ENCODE measurements around the gene FBLN2. TPM values are rescaled to one million over a fixed set of nuclear protein-coding genes. Genes with fewer than 3 reads are reported as not detected.

Gene FBLN2
- total and polyA plus RNA-seq, 2 of the 13 experiments (the other 11 are each of a cell fraction or from before 2014, with no cell fraction given), result not detected

DNA sequence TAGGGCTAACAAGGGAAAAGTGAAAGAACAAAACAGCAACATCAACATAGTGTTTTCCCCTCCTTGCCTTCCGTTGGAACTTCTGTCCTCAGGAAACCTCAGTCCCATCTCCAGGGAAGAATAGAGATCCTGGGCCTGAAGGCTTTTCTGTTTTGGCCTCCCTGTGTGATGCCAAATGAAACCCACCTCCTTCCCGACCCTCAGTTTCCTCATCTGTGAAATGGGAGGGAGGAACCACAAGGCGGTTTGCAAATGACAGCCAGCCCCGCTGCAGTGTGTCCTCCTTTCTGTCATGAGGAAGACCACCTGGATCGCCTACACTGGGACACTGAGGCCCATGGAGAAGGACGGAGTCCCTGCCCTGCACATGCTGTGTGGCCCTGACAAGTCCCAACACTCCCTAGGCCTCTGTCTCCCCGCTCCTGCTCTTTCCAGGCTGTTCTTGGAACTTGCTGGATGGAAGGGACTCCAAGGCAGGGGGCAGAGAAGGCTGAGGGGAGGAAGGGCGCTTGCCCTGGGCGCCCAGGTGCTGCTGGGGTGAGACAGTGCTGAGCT lies 28.5 kb upstream of the FBLN2 start:
- BruUV-seq (replicated peaks), result no TSS peak
- Histone ChIP-seq H3K27ac (ENCODE audit: extremely low read length, insufficient read depth, low read length) (no peak overlapping the region), H2AFZ (ENCODE audit: low read length) (no peak overlapping the region), H3K9ac (ENCODE audit: insufficient read depth, low read depth, low read length) (no peak overlapping the region), H3K4me3 (replicated peaks in 1 of 3; ENCODE audit: insufficient read depth in 1 of 3, low read depth in 2 of 3, low read length in 3 of 3) (no peak overlapping the region), H3K36me3 (replicated peaks in 1 of 2; ENCODE audit: control insufficient read depth in 1 of 2, insufficient read depth in 2 of 2, low read length in 2 of 2) (no peaks in the 10 kb centered on the region), H3K4me1 (ENCODE audit: insufficient read depth, low read length) (peaks cover 13% of the 10 kb centered on the region; the same call in 1 of the 2 replicates), H4K20me1 (ENCODE audit: insufficient read depth, low read length) (no peaks in the 10 kb centered on the region), H3K27me3 (ENCODE audit: control insufficient read depth in 1 of 2, insufficient read depth in 2 of 2, low read length in 2 of 2) (peaks cover 10 to 59% of the 10 kb centered on the region in 2 experiments), H3K9me3 (ENCODE audit: low read length) (no peaks in the 10 kb centered on the region), H3K4me2 (ENCODE audit: low read depth, low read length) (no peak overlapping the region), H3K79me2 (ENCODE audit: insufficient read depth, low read length) (no peaks in the 10 kb centered on the region)
- in situ Hi-C loops (cut with HindIII; ENCODE audit: extremely low pct_ligation_motif_present, low pct_unique_long_range_greater_than_20kb) (no loop called here), intact Hi-C loops (cut with micrococcal nuclease; ENCODE audit: unreplicated experiment) (no loop called here)
- FAIRE-seq, result no peak
- ATAC-seq, result no peak
- no peak for DNase-seq (ENCODE audit: low spot score)
- TF ChIP-seq PLRG1 (conservative IDR thresholded peaks at IDR 0.05), result no peak
- TF ChIP-seq ZNF629 (CRISPR knock-in tag; conservative IDR thresholded peaks at IDR 0.05), result 0 out of 2 replicates have a peak, but pooled peaks have one; percentile 58
- CTCF ChIA-PET (ENCODE audit: low intra/inter-chr PET ratio, low total read pairs), result no interaction called here
- POLR2A ChIA-PET, result no interaction called here
- WGBS (ENCODE audit: low lambda C conversion rate), result 24% methylated on average over 4 of the region's 9 CpGs

DNA sequence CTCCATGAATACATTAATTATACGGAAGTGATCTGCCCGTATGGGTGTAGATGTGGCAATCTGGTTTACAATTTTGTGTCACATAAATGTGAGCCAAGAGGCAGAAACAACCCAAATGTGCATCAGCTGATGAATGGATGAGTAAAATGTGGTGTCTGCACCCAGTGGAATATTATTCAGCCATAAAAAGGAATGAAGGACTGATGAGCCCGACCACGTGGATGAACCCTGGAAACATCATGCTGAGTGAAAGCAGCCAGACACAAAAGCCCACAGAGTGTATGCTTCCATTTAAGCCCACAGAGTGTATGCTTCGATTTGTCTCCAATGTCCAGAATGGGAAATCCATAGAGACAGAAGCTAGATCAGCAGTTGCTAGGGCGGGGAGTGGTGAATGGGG lies 27.6 kb upstream of the FBLN2 start:
- H3K4me3 ChIP-seq (replicated peaks in 1 of 3; ENCODE audit: insufficient read depth in 1 of 3, low read depth in 2 of 3, low read length in 3 of 3), result no peak overlapping the region
- in situ Hi-C loops (cut with HindIII; ENCODE audit: extremely low pct_ligation_motif_present, low pct_unique_long_range_greater_than_20kb) (no loop called here), intact Hi-C loops (cut with micrococcal nuclease; ENCODE audit: unreplicated experiment) (no loop called here)
- H3K36me3 ChIP-seq (replicated peaks in 1 of 2; ENCODE audit: control insufficient read depth in 1 of 2, insufficient read depth in 2 of 2, low read length in 2 of 2), result no peaks in the 10 kb centered on the region
- H3K27ac ChIP-seq (ENCODE audit: extremely low read length, insufficient read depth, low read length), result no peak overlapping the region
- peaks cover 6 to 50% of the 10 kb centered on the region in 2 experiments for H3K27me3 ChIP-seq (ENCODE audit: control insufficient read depth in 1 of 2, insufficient read depth in 2 of 2, low read length in 2 of 2)
- FAIRE-seq (no peak), ATAC-seq (no peak), DNase-seq (ENCODE audit: low spot score) (no peak)
- H4K20me1 ChIP-seq (ENCODE audit: insufficient read depth, low read length), result no peaks in the 10 kb centered on the region
- H3K9ac ChIP-seq (ENCODE audit: insufficient read depth, low read depth, low read length), result no peak overlapping the region
- H3K4me2 ChIP-seq (ENCODE audit: low read depth, low read length), result no peak overlapping the region
- no peaks in the 10 kb centered on the region for H3K79me2 ChIP-seq (ENCODE audit: insufficient read depth, low read length)
- H2AFZ ChIP-seq (ENCODE audit: low read length), result no peak overlapping the region
- 27% methylated on average over 6 of the region's 6 CpGs for WGBS (ENCODE audit: low lambda C conversion rate)
- peaks cover 20% of the 10 kb centered on the region for H3K4me1 ChIP-seq (ENCODE audit: insufficient read depth, low read length)
- H3K9me3 ChIP-seq (ENCODE audit: low read length), result no peaks in the 10 kb centered on the region
- TF ChIP-seq FOXA3 (CRISPR knock-in tag; IDR thresholded peaks at IDR 0.05) (no peak), E2F2 (CRISPR knock-in tag; IDR thresholded peaks at IDR 0.05; ENCODE audit: borderline replicate concordance) (no peak), HNRNPL (IDR thresholded peaks at IDR 0.05; ENCODE audit: low read depth, low read length) (no peak), SSRP1 (CRISPR knock-in tag; IDR thresholded peaks at IDR 0.05) (no peak), SOX6 (IDR thresholded peaks at IDR 0.05) (no peak), SOX6 (CRISPR knock-in tag; IDR thresholded peaks at IDR 0.05) (no peak), ZNF879 (CRISPR knock-in tag; IDR thresholded peaks at IDR 0.05) (no peak), SRF (IDR thresholded peaks at IDR 0.05; ENCODE audit: low read depth, low read length) (no peak)
- TF ChIP-seq, protein P1, sequence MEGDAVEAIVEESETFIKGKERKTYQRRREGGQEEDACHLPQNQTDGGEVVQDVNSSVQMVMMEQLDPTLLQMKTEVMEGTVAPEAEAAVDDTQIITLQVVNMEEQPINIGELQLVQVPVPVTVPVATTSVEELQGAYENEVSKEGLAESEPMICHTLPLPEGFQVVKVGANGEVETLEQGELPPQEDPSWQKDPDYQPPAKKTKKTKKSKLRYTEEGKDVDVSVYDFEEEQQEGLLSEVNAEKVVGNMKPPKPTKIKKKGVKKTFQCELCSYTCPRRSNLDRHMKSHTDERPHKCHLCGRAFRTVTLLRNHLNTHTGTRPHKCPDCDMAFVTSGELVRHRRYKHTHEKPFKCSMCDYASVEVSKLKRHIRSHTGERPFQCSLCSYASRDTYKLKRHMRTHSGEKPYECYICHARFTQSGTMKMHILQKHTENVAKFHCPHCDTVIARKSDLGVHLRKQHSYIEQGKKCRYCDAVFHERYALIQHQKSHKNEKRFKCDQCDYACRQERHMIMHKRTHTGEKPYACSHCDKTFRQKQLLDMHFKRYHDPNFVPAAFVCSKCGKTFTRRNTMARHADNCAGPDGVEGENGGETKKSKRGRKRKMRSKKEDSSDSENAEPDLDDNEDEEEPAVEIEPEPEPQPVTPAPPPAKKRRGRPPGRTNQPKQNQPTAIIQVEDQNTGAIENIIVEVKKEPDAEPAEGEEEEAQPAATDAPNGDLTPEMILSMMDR (CRISPR knock-in tag; IDR thresholded peaks at IDR 0.05), result no peak
- TF ChIP-seq, protein P2, sequence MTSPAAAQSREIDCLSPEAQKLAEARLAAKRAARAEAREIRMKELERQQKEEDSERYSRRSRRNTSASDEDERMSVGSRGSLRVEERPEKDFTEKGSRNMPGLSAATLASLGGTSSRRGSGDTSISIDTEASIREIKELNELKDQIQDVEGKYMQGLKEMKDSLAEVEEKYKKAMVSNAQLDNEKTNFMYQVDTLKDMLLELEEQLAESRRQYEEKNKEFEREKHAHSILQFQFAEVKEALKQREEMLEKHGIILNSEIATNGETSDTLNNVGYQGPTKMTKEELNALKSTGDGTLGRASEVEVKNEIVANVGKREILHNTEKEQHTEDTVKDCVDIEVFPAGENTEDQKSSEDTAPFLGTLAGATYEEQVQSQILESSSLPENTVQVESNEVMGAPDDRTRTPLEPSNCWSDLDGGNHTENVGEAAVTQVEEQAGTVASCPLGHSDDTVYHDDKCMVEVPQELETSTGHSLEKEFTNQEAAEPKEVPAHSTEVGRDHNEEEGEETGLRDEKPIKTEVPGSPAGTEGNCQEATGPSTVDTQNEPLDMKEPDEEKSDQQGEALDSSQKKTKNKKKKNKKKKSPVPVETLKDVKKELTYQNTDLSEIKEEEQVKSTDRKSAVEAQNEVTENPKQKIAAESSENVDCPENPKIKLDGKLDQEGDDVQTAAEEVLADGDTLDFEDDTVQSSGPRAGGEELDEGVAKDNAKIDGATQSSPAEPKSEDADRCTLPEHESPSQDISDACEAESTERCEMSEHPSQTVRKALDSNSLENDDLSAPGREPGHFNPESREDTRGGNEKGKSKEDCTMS (CRISPR knock-in tag; conservative IDR thresholded peaks at IDR 0.05), result no peak
- TF ChIP-seq, protein P3, sequence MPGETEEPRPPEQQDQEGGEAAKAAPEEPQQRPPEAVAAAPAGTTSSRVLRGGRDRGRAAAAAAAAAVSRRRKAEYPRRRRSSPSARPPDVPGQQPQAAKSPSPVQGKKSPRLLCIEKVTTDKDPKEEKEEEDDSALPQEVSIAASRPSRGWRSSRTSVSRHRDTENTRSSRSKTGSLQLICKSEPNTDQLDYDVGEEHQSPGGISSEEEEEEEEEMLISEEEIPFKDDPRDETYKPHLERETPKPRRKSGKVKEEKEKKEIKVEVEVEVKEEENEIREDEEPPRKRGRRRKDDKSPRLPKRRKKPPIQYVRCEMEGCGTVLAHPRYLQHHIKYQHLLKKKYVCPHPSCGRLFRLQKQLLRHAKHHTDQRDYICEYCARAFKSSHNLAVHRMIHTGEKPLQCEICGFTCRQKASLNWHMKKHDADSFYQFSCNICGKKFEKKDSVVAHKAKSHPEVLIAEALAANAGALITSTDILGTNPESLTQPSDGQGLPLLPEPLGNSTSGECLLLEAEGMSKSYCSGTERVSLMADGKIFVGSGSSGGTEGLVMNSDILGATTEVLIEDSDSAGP (CRISPR knock-in tag; IDR thresholded peaks at IDR 0.05; ENCODE audit: borderline replicate concordance), result no peak
- ChIA-PET CTCF (ENCODE audit: low intra/inter-chr PET ratio, low total read pairs) (no interaction called here), POLR2A (no interaction called here)
- BruUV-seq (replicated peaks), result no TSS peak

Data from HepG2 (cell line).